Body of pancreas (tissue), 4 donors: ENCODE results near the gene FHL2. TPM values are rescaled to one million over a fixed set of nuclear protein-coding genes. Genes with fewer than 3 reads are reported as not detected.

ENCODE experiments used
- ATAC-seq: fragments of 150-250 bp; one replicate; pipeline ENCODE4 v1.9.1; 2016
- DNase-seq, 4 donors: peaks; one replicate each; pipeline ENCODE4 v3.0.0-alpha.2; 2019
- H3K27ac ChIP-seq, 4 donors: fragments of 200-600 bp; sonication (generic); 1 replicate in 3 of 4; 2 replicates in 1 of 4; pipeline versions ENCODE4 v1.5.1 to v1.6.1; 2016 to 2019; ENCODE audit warnings: mild to moderate bottlenecking in 1 of 4, mixed read lengths in 1 of 4, moderate library complexity in 1 of 4
- H3K27me3 ChIP-seq, 2 donors: fragments of 200-600 bp; sonication (generic); one replicate each; pipeline ENCODE4 v1.6.0; 2016; ENCODE audit warnings: mild to moderate bottlenecking in 1 of 2
- H3K36me3 ChIP-seq, 2 donors: fragments of 200-600 bp; sonication (generic); replicated peaks in 1 of 2; 2 replicates each; pipeline ENCODE4 v1.5.1; 2016; ENCODE audit warnings: low read depth in 2 of 2; ENCODE audit not compliant: insufficient read depth in 1 of 2
- H3K4me1 ChIP-seq: fragments of 200-600 bp; sonication (generic); one replicate; pipeline ENCODE4 v1.6.0; 2016
- H3K4me3 ChIP-seq, 2 donors: fragments of 200-600 bp; sonication (generic); 1 replicate in 1 of 2; 2 replicates in 1 of 2; pipeline ENCODE4 v1.5.1; 2016 to 2019
- H3K9me3 ChIP-seq, 3 donors: fragments of 200-600 bp; sonication (generic); 1 replicate in 2 of 3; 2 replicates in 1 of 3; pipeline ENCODE4 v1.5.1; 2016
- CTCF ChIP-seq, 7 experiments: fragments of 450-650 bp in 4 of 7; fragments of 200-600 bp in 3 of 7; sonication (generic) in 3 of 7; IDR thresholded peaks; one replicate each; pipeline ENCODE4 v1.5.1; 2016 to 2019; ENCODE audit warnings: antibody characterized with exemption in 7 of 7
- POLR2A ChIP-seq, 3 donors: fragments of 450-650 bp; IDR thresholded peaks; one replicate each; pipeline ENCODE4 v1.6.1; 2016; ENCODE audit warnings: antibody characterized with exemption in 3 of 3, mild to moderate bottlenecking in 2 of 3
- WGBS, 2 donors: methylation state at CpG; one replicate each; pipeline ENCODE4 v1.1.5; 2017; 5-methylcytosine and 5-hydroxymethylcytosine counted together
- intact Hi-C: fragments of 100-400 bp; cut with DNase I; formaldehyde crosslinking; loops from one replicate; pipeline ENCODE4 v1.15.1; 2023
- total RNA-seq, 2 donors: library from RNA; depleted of rRNA; stranded (reverse); fragments of >200 nt; gene quantifications; one replicate each; pipeline ENCODE4 v1.1.0, GENCODE V29; 2016

FHL2 gene
- total RNA-seq, 2 donors from 2014 or later, result 3.6 to 21.8 TPM

- TF ChIP-seq POLR2A (IDR thresholded peaks at IDR 0.05), result no peak
- TF ChIP-seq CTCF (IDR thresholded peaks at IDR 0.05), result no peak
- WGBS, 2 donors, result 73 to 75% methylated on average over 12 of the region's 12 CpGs
- H3K4me1 ChIP-seq, result peaks cover 12% of the 10 kb centered on the region
- ATAC-seq (no peak), DNase-seq (no peak)
- H3K9me3 ChIP-seq, result no peaks in the 10 kb centered on the region
- H3K36me3 ChIP-seq, result no peaks in the 10 kb centered on the region
- no peak overlapping the region for H3K27ac ChIP-seq
- intact Hi-C loops, result no loop called here
- H3K27me3 ChIP-seq, result peaks cover 0 to 17% of the 10 kb centered on the region in 2 donors
- H3K4me3 ChIP-seq, result no peak overlapping the region
These were observed 3.8 kb downstream of the FHL2 start for GRCh38 chr2:105394951-105395611.

- WGBS, 2 donors, result 53 to 62% methylated on average over 13 of the region's 13 CpGs
- Histone ChIP-seq H3K9me3 (no peaks in the 10 kb centered on the region), H3K27me3 (peaks cover 0 to 7% of the 10 kb centered on the region in 2 donors), H3K36me3 (no peaks in the 10 kb centered on the region), H3K27ac (no peak overlapping the region), H3K4me1 (peaks cover 3% of the 10 kb centered on the region), H3K4me3 (no peak overlapping the region)
- intact Hi-C loops, result no loop called here
- ATAC-seq, result no peak
- TF ChIP-seq CTCF (IDR thresholded peaks at IDR 0.05) (no peak), POLR2A (IDR thresholded peaks at IDR 0.05) (no peak)
- DNase-seq, result no peak
These were observed 5.3 kb downstream of the FHL2 start for GRCh38 chr2:105393373-105394055.

DNA sequence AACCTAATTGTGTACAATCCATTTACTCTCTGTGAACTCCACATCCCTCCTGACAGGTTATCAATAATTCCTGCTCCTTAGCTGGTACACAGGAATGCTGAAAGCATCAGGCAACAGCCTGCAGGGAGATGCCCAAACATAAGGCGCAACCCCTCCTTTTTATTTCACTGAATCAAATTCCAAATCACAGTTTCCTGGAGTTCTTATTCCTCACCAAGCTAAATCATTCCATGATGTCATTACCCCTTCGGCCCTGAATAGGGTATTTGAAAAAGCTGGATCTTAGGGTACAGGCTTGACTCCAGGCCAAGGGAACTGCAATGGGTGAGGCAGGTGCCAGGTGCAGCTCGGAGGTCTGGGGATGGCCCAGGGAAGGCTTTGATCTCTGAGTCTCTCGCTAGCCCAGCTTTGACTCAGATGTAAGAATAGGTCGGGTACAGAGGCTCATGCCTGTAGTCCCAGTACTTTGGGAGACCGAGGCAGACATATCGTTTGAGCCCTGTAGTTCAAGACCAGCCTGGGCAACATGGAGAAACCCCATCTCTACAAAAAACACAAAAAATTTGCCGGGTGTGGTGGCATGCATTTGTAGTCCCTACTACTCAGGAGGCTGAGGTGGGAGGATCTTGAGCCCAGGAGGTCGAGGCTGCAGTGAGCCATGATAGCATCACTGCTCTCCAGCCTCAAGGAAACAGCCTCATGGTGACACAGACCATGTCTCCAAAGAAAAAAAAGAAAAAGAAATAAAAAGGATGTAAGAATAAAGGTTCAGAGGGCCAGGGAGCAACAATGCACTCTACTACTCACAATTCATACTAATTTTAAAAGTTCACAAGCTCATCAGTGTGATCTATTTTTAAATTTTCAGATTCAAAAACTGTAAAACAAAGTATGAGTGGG lies 6.8 kb downstream of the FHL2 start:
- no peaks in the 10 kb centered on the region for H3K27me3 ChIP-seq
- TF ChIP-seq POLR2A (IDR thresholded peaks at IDR 0.05), result no peak
- no peak for TF ChIP-seq CTCF (IDR thresholded peaks at IDR 0.05)
- intact Hi-C loops, result no loop called here
- WGBS, 2 donors, result 77 to 78% methylated on average over 9 of the region's 9 CpGs
- H3K4me1 ChIP-seq, result no peaks in the 10 kb centered on the region
- no peaks in the 10 kb centered on the region for H3K9me3 ChIP-seq
- no peak overlapping the region for H3K4me3 ChIP-seq
- no peak for DNase-seq
- no peaks in the 10 kb centered on the region for H3K36me3 ChIP-seq
- no peak for ATAC-seq
- no peak overlapping the region for H3K27ac ChIP-seq

GRCh38 chr2:105391058-105391627 lies 7.7 kb downstream of the FHL2 start:
- 78 to 85% methylated on average over 5 of the region's 5 CpGs for WGBS, 2 donors
- H3K27ac ChIP-seq, result no peak overlapping the region
- TF ChIP-seq POLR2A (IDR thresholded peaks at IDR 0.05), result no peak
- no peak for TF ChIP-seq CTCF (IDR thresholded peaks at IDR 0.05)
- no peaks in the 10 kb centered on the region for H3K4me1 ChIP-seq
- no peaks in the 10 kb centered on the region for H3K9me3 ChIP-seq
- no peak overlapping the region for H3K4me3 ChIP-seq
- DNase-seq (no peak), ATAC-seq (no peak)
- no peaks in the 10 kb centered on the region for H3K27me3 ChIP-seq
- intact Hi-C loops, result no loop called here
- no peaks in the 10 kb centered on the region for H3K36me3 ChIP-seq
